Measurements from ENCODE around the gene MMP17. TPM values are rescaled to one million over a fixed set of nuclear protein-coding genes. Genes with fewer than 3 reads are reported as not detected.
"Not testable (repeated sequence)": the region's sequence is repeated elsewhere in the genome, so short reads cannot be mapped to it uniquely, and the experiment has no call there.

The MMP17 gene
- polyA plus RNA-seq, 1 donor: 0.65 TPM

DNA sequence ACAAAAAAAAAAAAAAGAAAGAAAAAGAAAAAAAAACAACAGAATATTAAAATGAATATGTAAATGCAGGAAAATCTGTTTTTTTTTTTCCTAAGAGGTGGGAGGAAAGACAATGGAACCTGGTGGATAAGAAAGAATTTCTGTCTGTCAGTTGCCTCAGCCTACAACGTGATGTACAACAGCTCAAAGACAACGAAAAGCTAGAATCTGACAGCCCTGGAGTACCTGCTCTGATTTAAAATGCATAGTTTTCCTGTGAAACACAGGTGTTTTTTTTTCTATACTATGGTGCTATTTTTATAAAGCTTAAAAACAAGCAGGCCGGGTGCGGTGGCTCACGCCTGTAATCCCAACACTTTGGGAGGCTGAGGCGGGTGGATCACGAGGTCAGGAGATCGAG, 36.3 kb downstream of the MMP17 start:
- DNase-seq: no peak

DNA sequence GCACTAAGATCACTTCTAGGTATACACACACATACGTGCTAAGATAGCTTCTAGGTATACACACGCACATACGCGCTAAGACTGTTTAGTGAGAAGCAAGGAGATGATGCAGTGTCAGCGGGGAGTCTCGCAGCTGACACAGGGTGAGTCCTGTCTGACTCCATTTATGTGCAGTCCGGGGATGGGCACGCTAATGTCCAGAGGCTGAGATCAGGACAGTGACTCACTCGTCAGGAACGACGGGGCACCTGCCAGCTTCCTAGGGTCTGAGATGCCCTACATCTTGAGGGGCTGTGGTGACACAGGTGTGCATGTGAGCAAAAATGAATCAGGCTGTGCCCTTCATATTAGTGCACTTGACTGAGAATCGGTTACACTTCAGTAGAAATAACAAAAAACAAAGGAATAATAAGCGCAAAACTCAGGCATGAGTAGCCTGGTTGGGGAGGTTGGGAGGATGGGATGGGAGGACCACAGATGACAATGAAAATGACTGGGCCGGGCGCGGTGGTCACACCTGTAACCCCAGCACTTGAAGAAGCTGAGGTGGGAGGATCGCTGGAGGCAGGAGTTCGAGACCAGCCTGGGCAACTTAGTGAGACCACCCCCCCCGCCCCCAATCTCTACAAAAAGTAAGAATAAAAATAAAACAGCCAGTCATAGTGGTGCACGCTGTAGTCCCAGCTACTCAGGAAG, 37.1 kb downstream of the MMP17 start:
- no peak for DNase-seq

DNA sequence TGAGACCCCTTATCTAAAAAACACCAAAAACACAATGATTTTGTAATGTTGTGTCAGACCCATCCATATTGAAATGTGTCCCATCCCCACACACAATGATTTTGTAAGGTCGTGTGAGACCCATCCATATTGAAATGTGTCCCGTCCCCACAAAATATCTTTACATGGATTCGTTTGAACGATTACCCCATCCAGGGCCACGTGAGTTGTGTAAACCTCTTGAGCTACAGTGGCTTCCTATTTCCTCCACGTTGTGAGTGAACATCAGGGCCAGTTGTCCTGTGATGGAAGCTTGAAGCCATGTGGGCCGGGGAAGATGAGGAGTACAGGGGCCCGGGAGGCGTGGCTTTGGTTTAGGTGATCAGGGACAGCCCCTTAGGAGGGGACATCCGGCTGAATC, 39.3 kb downstream of the MMP17 start:
- DNase-seq: no peak

DNA sequence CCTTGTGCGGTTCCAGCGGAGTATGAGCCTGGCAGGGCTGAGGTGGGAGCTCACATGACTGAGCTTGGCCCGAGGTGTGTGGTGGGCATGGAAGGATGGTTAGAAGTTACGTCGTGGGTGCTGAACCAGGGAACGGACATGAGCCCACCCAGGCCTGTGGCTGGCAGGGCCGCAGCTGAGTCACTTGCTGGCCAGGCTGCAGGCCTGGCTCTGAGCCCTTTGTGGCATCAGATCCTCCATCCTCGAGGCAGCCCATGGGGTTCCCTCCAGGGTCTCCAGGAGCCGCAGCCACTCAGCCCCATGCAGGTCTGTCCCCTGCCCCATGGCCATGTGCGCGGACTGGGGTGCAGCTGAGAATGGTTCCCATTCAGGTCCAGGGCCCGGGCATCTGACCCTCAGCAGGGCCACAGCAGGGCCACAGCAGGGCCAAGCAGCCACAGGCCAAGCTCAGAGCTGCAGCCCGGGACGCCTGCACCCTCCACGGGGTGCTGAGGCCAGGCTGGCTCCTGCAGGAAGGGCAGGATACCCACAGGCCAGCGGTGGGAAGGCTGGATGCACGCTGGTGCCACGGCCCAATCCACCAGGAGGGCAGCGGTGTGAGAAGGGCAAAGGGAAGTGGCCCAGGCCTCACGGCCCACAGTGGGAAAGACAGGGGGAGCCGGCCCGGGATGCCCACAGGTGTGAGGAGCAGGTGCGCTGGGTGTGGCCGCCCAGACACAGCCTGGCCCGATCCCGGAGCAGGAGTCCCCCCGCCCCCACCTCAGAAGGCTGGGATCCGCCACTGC, 39.9 kb downstream of the MMP17 start:
- DNase-seq: no peak

DNA sequence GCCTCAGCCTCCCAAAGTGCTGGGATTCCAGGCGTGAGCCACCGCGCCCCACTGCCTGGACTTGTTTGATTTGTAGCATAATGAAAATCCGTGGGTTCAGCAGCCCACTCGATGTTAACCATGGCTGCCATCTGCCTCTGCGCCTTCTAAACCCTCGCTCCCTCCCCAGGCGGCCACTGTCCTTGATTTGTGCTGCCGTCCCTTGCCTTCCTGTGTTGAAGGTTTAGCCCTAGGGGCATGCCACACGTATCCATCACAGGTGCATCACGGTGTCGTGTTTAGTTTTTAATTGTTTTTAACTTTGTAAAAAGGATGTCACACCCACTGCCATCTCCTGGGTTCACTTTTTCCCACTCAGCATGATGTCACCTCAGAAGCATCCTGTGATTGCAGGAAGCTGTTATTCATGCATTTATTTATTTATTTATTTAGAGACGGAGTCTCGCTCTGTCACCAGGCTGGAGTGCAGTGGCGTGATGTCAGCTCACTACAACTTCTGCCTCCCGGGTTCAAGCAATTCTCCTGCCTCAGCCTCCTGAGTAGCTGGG, 41.8 kb downstream of the MMP17 start:
- DNase-seq: no peak

DNA sequence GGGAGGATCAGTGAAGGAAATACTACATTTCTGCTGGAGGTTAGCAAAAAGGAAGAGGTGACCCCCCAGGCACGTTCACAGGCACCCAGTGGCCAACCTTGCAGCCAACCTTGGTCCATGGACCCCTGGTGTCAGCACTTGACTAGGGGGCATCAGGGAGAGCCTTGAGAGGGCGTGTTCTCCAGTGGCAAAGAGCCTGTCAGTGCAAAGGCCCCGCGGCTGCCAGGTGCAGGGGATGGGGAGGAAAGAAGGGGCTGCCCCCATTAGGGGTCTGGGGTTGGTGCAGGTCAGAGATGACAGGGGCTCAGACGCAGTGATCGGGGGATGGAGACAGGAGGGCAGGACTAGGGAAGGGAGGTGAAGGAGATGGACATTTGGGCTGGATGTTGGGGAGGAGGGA, 43.5 kb downstream of the MMP17 start:
- DNase-seq: no peak

DNA sequence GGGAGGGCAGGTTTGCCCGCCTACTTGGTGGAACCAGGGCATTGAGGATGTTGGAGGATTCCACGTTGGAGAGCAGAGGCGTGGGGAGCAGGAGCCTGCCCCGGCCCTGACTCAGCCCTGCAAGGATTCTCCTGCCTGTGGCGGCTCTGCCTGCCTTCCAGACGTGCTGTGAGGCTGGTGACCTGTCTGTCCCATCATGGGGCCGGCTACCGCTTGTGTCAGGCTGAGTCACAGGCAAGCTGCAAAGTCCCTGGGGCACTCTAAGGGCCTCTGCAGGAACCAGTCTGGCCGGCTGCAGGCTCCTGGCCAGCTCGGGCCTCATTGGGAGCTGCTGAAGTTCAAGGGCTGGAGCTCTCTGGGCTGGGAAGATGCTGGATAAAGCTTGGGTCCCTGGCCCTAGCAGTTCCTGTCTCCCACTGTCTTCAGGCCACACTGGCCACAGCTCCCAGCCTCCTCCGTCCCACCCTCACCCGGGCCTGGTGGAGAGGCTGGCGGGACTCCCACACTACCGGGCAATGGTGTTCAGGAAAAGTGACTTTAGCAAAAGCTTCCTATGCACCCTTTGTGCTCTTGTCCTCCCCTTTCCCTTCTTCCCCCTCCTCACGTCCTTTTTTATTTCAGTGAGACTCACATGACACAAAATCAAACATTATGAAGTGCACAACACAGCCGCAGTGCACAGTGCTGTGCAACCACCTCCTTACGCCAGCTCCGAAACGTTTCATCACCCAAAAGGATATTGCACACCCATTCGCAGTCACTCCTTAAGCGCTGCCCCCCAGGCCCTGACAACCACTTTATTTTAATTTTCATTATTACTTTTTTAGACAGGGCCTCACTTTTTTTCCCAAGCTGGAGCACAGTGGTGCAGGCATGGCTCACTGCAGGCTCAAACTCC, 44.2 kb downstream of the MMP17 start:
- no peak for DNase-seq

DNA sequence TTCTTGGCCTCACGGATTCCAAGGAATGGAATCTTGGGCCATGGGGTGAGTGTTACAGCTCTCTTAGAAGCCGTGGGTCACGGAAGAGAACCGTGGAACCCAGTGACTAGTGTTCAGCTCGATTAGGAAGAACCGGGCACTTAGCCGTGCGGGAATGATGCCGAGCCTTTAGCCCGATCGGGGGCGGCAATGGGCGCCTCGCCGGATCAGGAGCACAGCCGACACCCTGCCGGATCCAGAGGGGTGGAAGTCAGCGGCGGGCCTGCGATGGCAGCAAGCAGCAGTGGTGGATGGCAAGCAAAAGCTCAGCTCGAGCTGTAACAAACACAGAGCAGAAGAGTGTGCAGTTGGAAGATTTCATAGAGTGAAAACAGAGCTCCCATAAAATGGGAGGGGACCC, 45.1 kb downstream of the MMP17 start:
- DNase-seq: no peak

DNA sequence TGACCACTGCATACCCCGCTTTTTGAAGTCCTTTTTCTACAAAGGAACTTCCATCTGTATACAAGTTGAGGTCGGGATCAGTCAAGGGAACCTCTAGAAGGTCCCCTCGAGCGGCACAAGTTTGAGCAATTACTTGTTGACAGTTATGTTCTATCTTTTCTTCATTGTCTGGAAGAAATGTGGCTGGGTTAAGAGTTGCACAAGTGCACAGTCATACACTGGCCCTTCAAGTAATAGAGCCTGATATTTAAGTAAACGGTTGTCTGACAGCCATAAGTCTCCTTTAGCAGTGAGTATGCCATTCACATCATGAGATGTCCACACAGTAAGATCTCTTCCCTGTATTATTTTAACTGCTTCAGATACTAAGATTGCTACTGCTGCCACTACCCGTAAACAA, 46.8 kb downstream of the MMP17 start:
- DNase-seq: not testable (repeated sequence)

DNA sequence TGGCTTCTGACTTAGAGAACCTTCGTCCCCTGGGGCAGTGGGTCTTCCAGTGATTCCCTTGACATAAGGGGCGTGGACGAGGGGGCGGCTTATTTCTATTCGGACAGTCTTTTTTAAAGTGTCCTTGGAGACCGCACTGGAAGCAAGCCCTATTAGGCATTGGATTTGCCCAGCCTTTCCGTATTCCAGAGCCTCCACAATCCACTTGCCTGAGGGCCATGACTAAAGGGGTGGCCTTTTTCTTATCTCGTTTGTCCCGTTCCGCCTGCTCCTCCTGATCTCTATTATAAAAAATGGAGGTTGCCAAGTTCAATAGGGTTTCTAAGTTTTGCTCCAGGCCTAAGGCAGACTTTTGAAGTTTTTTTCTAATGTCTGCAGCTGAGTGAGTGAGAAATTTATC, 49.0 kb downstream of the MMP17 start:
- not testable (repeated sequence) for DNase-seq

DNA sequence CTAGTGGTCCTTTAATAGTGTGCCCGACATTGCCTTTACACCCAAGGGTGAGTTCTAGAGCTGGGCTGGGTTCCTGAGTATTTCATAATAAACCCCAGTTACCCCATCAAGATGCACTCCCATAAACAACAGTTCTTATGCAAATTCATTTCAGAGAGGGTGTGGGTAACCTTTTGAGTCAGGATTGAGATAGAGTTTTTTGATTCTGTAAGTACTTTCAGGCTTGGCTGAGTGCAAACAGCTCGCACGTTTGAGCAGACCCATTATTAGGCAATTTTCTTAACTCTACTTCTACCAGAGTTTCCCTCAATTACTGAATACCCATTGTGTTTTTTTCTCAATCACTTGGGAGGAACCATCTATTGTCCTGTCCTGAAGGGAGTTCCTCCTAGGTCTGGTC, 50.2 kb downstream of the MMP17 start:
- not testable (repeated sequence) for DNase-seq

DNA sequence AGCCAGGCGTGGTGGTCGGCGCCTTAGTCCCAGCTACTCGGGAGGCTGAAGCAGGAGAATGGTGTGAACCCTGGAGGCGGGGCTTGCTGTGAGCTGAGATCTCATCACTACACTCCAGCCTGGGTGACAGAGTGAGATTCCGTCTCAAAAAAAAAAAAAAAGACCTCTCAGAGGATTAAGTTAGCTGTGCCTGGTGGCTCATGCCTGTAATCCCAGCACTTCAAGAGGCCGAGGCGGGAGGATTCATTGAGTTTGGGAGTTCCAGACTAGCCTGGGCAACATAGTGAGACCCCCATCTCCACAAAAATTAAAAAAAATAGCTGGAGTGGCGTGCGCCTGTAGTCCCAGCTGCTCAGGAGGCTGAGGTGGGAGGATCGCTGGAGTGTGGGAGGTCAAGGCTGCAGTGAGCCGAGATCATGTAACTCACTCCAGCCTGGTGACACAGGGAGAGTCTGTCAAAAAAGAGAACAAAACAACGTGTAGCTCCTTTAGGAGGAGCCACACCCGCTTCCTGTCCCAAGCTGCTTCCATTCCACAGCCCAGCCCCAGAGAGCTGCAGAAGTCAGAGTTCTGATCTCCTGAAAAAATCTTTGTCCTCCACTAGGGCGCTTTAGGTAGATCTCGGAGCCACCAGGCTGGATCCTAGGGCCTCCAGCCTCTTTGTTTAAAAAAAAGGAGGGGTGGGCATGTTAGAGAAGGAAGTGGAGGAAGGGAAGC, 54.8 kb downstream of the MMP17 start:
- no peak for DNase-seq

DNA sequence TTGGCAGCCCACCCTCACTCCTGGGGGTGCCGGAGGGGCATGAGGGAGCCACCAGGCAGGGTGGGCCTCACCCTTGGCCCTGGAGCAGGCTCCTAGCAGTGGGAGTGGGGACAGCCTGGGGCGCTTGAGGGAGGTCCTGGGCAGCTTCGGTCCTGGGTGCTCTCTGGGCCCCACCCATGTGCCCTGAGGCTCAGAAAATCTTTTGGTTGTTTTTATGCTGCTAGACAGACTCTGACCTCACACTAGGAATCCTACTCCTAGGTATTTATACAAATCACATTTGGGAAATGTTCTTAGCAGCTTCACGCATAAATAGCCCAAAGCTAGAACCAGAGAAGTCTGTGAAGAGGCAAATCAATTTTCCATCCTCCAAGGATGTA, 55.3 kb downstream of the MMP17 start:
- no peak for DNase-seq

DNA sequence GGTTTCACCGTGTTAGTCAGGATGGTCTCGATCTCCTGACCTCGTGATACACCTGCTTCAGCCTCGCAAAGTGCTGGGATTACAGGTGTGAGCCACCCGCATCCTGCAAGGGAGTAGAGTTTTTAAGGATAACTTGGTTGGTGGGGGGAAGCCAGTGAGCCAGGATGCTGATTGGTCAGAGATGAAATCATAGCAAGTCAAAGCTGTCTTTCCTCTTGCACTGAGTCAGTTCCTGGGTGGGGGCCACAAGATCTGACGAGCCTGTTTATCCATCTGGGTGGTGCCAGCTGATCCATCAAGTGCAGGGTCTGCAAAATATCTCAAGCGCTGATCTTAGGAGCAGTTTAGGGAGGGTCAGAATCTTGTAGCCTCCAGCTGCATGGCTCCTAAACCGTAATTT, 56.9 kb downstream of the MMP17 start:
- not testable (repeated sequence) for DNase-seq

DNA sequence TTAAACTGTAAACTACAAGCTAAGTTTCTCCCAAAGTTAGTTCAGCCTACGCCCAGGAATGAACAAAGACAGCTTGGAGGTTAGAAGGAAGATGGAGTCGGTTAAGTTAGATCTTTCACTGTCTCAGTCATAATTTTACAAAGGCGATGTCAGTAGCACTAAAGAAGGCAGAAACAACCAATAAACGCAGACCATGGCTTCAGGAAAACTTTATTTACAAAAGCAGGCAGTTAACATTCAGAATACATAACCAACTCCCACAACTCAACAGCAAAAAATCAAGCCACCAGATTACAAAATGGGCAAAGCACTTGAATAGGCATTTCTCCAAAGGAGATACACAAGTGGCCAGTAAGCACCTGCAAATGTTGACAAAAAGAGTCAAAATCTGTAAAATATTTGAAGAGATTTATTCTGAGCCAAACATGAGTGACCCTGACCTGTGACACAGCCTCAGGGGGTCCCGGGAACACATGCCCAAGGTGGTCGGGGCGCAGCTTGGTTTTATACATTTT, 57.4 kb downstream of the MMP17 start:
- DNase-seq: no peak

DNA sequence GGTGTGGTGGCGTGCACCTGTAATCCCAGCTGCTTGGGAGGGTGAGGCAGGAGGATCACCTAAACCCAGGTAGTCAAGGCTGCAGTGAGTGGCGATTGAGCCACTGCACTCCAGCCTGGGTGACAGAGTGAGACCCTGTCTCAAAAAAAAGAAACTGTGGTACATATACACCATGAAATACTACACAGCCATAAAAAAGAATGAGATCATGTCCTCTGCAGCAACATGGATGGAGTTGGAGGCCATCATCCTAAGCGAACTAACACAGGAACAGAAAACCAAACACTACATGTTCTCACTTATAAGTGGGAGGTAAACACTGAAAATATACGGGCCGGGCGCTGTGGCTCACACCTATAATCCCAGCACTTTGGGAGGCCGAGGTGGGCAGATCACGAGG, 63.5 kb downstream of the MMP17 start:
- not testable (repeated sequence) for DNase-seq

DNA sequence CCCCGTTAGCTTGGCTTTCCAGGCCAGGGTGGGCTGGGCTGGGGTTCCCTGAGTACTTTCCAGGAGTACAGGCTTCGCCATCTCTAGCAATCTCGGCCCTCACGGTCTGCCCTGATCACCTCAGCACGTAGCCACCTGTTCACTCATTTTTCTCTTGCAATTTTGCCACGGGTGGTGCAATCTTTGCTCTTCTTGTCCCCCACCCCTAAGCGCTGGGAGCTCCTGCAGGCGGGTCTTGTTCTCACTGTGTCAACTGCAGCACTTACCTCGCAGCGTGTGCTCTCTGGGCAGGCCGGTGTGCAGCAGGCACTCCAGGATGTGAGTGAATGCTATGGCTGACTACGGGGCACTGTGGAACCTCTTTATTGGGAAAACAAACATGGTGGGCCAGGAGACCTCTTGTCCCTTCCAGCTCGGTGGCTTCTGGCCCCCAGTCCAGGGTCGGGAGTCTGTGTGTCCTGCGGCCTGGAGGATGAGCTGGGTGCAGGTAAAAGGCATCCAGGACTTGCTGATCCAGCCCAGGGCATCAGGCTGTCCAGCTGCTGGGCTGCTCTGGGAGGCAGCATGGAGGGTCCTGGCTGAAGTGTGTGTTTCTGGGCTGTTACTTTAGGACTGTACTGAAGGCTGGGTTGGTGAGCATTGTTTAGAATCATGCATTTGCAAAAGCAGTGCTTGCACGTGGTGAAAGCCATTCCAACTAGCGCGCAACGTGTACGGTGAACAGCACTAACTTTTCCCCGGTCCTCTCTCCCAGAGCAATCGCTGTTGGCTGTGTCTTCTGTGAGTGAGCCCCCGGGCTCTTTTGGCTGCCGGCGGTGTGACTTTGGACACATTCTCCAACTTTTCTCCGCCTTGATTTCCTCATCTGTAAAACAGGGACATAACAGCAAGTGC, 64.8 kb downstream of the MMP17 start:
- no peak for DNase-seq

DNA sequence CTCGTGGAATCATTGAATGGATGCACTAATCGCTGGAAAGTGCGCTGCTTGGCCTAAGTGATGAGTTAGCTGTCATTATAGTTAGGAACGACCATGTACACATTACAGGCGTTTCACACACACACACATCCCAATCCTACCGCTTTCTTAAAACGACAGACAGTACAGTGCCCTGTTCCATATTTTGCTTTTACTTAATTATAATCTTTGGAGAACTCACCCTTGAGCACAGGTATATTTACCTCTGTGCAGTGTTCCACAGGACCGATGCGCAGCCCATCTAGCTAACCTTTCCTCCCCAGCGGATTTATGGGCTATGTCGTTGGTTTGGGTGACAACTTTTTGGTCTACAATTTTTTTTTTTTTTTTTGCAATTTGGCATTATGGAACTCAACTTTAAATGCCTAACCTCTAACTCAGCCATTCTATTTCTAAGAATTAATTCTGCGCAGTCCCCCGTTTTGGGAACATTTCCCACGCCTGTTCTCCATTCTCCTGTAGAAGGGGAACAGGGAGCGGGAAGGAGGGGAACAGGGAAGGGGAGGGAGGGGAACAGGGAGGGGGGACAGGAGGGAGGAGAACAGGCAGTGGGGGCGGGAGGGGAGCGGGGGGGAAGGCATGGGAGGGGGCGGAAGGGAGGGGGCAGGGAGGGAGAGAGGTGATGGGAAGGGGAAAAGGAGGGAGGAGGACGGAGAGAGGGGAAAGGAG, 65.6 kb downstream of the MMP17 start:
- DNase-seq: no peak

DNA sequence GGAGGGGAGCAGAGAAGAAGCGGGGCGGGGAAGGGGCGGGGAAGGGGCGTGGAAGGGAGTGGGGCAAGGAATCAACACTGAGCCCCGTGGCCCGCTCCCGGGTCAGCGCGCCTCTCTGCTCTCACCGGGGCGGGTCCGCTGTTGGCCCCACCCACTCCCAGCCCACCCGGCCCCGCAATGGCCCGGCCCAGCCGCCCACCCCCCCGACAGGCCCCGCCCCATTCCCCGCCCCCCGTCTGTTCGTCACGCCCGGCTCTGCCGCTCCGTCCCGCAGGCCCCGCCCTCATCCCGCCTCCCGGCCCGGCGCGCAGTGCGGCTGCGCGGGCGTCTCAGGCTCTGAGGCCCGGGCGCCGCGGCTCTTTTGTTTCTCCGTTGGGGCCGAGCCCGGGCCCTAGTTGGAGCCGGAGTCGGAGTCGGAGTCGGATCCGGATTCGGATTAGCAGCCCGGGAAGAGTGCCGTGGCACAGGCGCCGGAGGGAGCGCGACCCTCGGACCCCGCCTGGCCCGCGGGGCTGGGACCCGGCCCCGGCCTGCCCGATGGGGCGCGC, 66.2 kb downstream of the MMP17 start, which contains the start of gene ULK1:
ULK1 (plus strand) TSS at position 310 of the 548 bp plus-strand sequence. CDS start 380 bp downstream, outside the sequence.
- DNase-seq: peak; percentile 87

Data from left kidney (tissue), 2 donors.